Astrocyte of the spinal cord (primary cell): ENCODE measurements around the gene PSD.

Source experiments
- DNase-seq: peaks from one replicate; pipeline ENCODE4 v3.0.0; 2011; ENCODE audit warnings: low read depth, low spot score
- H3K4me3 ChIP-seq: 2 replicates; pipeline ENCODE4 v1.5.1; 2011; ENCODE audit warnings: low read depth, mild to moderate bottlenecking, low read length, moderate library complexity
- CTCF ChIP-seq: IDR thresholded peaks from 2 replicates; pipeline ENCODE4 v1.5.1; 2012; ENCODE audit warnings: low read depth, mild to moderate bottlenecking, low read length, inconsistent platforms
- in situ Hi-C: cut with HindIII; loops from 2 replicates; pipeline ENCODE4 v1.10.0; 2017; ENCODE audit warnings: low sequenced_read_pairs

The PSD gene

GRCh38 chr10:102453502-102453901 lies 34.9 kb upstream of the PSD start:
- no peak overlapping the region for H3K4me3 ChIP-seq
- TF ChIP-seq CTCF, result no peak
- in situ Hi-C loops, result no loop called here
- DNase-seq, result no peak

GRCh38 chr10:102452672-102453340 lies 34.2 kb upstream of the PSD start:
- TF ChIP-seq CTCF, result no peak
- in situ Hi-C loops, result no loop called here
- peak; percentile 71 for DNase-seq
- no peak overlapping the region for H3K4me3 ChIP-seq

GRCh38 chr10:102451105-102451969 lies 32.8 kb upstream of the PSD start, which contains the start of gene C10orf95:
C10orf95 (minus strand) TSS chr10:102451543; CDS start chr10:102451093, 450 bp downstream.
- DNase-seq, result no peak
- H3K4me3 ChIP-seq, result peak within 1 kb of the TSS; percentile 59
- in situ Hi-C loops, result no loop called here
- TF ChIP-seq CTCF, result no peak

- H3K4me3 ChIP-seq, result peak overlapping the region; percentile 59
- no peak for TF ChIP-seq CTCF
- in situ Hi-C loops, result no loop called here
- DNase-seq, result peak; percentile 56
Observed at GRCh38 chr10:102450374-102451104, 32.0 kb upstream of the PSD start.

GRCh38 chr10:102450124-102450373 lies 31.5 kb upstream of the PSD start:
- no peak for TF ChIP-seq CTCF
- in situ Hi-C loops, result no loop called here
- no peak for DNase-seq
- H3K4me3 ChIP-seq, result peak overlapping the region; percentile 59

GRCh38 chr10:102449321-102450123 lies 30.9 kb upstream of the PSD start:
- in situ Hi-C loops, result no loop called here
- no peak for TF ChIP-seq CTCF
- DNase-seq, result peak; percentile 28
- H3K4me3 ChIP-seq, result peak overlapping the region; percentile 59
